ENCODE data around the gene GP1BA. TPM values are rescaled to one million over a fixed set of nuclear protein-coding genes. Genes with fewer than 3 reads are reported as not detected.
"Not testable (repeated sequence)": the region's sequence is repeated elsewhere in the genome, so short reads cannot be mapped to it uniquely, and the experiment has no call there.

The GP1BA gene
- total RNA-seq, 1 experiment from 2014 or later = not detected

DNA sequence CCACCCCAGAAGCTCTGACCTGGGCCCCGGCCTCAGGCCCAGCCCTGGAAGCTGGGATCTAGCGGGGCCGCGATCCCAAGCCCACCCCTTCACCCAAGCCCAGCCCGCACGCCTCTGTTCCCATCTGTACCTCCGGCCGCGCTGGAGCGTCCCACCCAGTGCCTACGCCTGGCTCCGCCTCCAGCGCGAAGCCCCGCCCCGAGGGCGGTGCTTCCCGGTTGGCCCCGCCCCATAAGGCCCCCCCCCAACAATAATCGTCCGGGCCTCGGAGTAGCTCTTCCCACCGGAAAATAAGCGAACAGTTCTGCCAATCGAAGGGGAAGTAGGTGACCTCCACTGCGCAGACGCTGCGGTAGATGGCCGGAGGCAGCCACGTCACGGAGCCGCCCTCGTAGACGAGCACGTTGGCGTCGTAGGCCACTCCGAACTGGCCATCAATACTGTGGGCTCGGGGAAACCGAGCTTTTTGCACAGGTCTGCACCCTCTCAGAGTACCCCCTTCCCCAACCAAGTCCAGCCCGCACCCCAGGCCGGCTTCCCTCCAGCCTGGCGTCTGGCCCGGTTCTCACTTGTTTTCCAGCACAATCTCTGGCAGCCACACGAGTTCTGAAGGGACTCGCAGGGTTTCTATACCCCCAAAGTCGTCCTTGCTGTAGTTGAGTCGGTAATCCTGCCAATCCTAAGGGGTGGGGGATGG lies 30.3 kb upstream of the GP1BA start:
- POLR2A ChIA-PET (ENCODE audit: unreplicated experiment) = no interaction called here
- CTCF ChIA-PET = no interaction called here
- Histone ChIP-seq H3K4me1 (replicated peaks; ENCODE audit: insufficient read depth) (peaks cover 13% of the 10 kb centered on the region), H4K20me1 (ENCODE audit: insufficient read depth) (no peaks in the 10 kb centered on the region), H3K9me2 (ENCODE audit: insufficient read depth) (no peaks in the 10 kb centered on the region), H3K79me2 (ENCODE audit: low read depth) (no peaks in the 10 kb centered on the region), H3K27ac (no peak overlapping the region), H2AFZ (no peak overlapping the region), H3F3A (ENCODE audit: insufficient read depth, low read depth) (peaks cover 31% of the 10 kb centered on the region; the same call in 1 of the 2 replicates), H3K36me3 (ENCODE audit: low read depth) (no peaks in the 10 kb centered on the region), H3K27me3 (ENCODE audit: insufficient read depth, low read depth) (no peaks in the 10 kb centered on the region), H3K9me3 (ENCODE audit: insufficient read depth, low read depth) (no peaks in the 10 kb centered on the region), H3K4me3 (no peak overlapping the region), H3K4me2 (no peak overlapping the region)
- TF ChIP-seq, protein P1, sequence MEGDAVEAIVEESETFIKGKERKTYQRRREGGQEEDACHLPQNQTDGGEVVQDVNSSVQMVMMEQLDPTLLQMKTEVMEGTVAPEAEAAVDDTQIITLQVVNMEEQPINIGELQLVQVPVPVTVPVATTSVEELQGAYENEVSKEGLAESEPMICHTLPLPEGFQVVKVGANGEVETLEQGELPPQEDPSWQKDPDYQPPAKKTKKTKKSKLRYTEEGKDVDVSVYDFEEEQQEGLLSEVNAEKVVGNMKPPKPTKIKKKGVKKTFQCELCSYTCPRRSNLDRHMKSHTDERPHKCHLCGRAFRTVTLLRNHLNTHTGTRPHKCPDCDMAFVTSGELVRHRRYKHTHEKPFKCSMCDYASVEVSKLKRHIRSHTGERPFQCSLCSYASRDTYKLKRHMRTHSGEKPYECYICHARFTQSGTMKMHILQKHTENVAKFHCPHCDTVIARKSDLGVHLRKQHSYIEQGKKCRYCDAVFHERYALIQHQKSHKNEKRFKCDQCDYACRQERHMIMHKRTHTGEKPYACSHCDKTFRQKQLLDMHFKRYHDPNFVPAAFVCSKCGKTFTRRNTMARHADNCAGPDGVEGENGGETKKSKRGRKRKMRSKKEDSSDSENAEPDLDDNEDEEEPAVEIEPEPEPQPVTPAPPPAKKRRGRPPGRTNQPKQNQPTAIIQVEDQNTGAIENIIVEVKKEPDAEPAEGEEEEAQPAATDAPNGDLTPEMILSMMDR (conservative IDR thresholded peaks at IDR 0.05) = no peak
- no peak for TF ChIP-seq EZH2 (IDR thresholded peaks at IDR 0.05; ENCODE audit: low read depth)
- intact Hi-C loops (cut with micrococcal nuclease; ENCODE audit: unreplicated experiment) = loop anchor here (5.0 to 10.0 kb wide), 2 partner anchors 334 to 477 kb away; no protein-coding TSS in a partner anchor
- BruUV-seq (replicated peaks) = no TSS peak
- no peak for DNase-seq

DNA sequence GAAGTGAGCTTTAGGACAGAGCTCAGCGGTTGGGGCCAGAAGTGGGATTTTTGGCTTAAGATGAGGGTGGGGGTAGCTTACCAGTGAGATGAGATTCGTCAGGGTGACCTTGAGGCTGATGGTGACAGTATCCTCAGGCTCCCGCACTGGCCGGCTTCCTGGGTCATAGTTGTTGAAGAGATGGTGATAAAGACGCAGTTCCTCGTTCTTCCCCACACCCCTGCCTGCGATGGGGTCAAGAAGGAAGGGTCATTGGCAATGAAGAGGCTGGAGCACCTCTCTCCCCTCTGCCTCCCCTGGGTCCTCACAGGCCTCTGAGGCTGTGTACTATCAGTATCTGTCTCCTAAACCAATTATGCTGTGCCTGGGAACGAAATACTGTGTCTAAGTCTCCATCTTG lies 29.5 kb upstream of the GP1BA start:
- peaks cover 13% of the 10 kb centered on the region for H3K4me1 ChIP-seq (replicated peaks; ENCODE audit: insufficient read depth)
- no peak overlapping the region for H3K27ac ChIP-seq
- no TSS peak for BruUV-seq (replicated peaks)
- no peaks in the 10 kb centered on the region for H3K27me3 ChIP-seq (ENCODE audit: insufficient read depth, low read depth)
- no peak overlapping the region for H3K4me3 ChIP-seq
- TF ChIP-seq, protein P1 (conservative IDR thresholded peaks at IDR 0.05) = no peak
- TF ChIP-seq EZH2 (IDR thresholded peaks at IDR 0.05; ENCODE audit: low read depth) = no peak
- no peak for DNase-seq
- CTCF ChIA-PET = interaction anchor here (1.1 to 1.5 kb wide), 2 partner anchors 22 to 106 kb away, joined by 3 to 6 read pairs; partner anchors contain the start of gene PSMB6
- peak overlapping the region; percentile 56; the same call in 1 of the 2 replicates for H3K4me2 ChIP-seq
- H4K20me1 ChIP-seq (ENCODE audit: insufficient read depth) = no peaks in the 10 kb centered on the region
- no peaks in the 10 kb centered on the region for H3K9me2 ChIP-seq (ENCODE audit: insufficient read depth)
- no peaks in the 10 kb centered on the region for H3K36me3 ChIP-seq (ENCODE audit: low read depth)
- H3F3A ChIP-seq (ENCODE audit: insufficient read depth, low read depth) = peaks cover 31% of the 10 kb centered on the region; the same call in 1 of the 2 replicates
- intact Hi-C loops (cut with micrococcal nuclease; ENCODE audit: unreplicated experiment) = loop anchor here (5.0 to 10.0 kb wide), 2 partner anchors 335 to 478 kb away; no protein-coding TSS in a partner anchor
- H3K9me3 ChIP-seq (ENCODE audit: insufficient read depth, low read depth) = no peaks in the 10 kb centered on the region
- no peak overlapping the region for H2AFZ ChIP-seq
- POLR2A ChIA-PET (ENCODE audit: unreplicated experiment) = no interaction called here
- H3K79me2 ChIP-seq (ENCODE audit: low read depth) = no peaks in the 10 kb centered on the region

- DNase-seq = peak; percentile 62 to 83
- peaks cover 13% of the 10 kb centered on the region for H3K4me1 ChIP-seq (replicated peaks; ENCODE audit: insufficient read depth)
Observed at GRCh38 chr17:4903051-4903818, 28.8 kb upstream of the GP1BA start, which contains the start of gene CHRNE. Gene CHRNE, minus strand, starts transcription at chr17:4903098. Its CDS starts 35 bp downstream, at chr17:4903063.

GRCh38 chr17:4906642-4907041 lies 25.4 kb upstream of the GP1BA start:
- intact Hi-C loops (cut with micrococcal nuclease; ENCODE audit: unreplicated experiment) = loop anchor here (5.0 to 10.0 kb wide), 2 partner anchors 269 to 482 kb away; no protein-coding TSS in a partner anchor

More at GRCh38 chr17:4903051-4903818, 28.8 kb upstream of the GP1BA start, which contains the start of gene CHRNE:
- intact Hi-C loops (cut with micrococcal nuclease; ENCODE audit: unreplicated experiment) = loop anchor here (1.0 to 10.0 kb wide), 5 partner anchors 84 to 478 kb away; partner anchors contain the start of genes ARRB2, CAMTA2 and MED11
- Histone ChIP-seq H3K9me2 (ENCODE audit: insufficient read depth) (no peaks in the 10 kb centered on the region), H3K79me2 (ENCODE audit: low read depth) (no peaks in the 10 kb centered on the region), H2AFZ (no peak within 1 kb of the TSS), H3K9me3 (ENCODE audit: insufficient read depth, low read depth) (no peaks in the 10 kb centered on the region), H3K4me2 (peak within 1 kb of the TSS; percentile 56), H4K20me1 (ENCODE audit: insufficient read depth) (no peaks in the 10 kb centered on the region), H3K4me3 (no peak within 1 kb of the TSS), H3K27me3 (ENCODE audit: insufficient read depth, low read depth) (no peaks in the 10 kb centered on the region), H3F3A (ENCODE audit: insufficient read depth, low read depth) (peaks cover 24% of the 10 kb centered on the region; the same call in 1 of the 2 replicates), H3K27ac (0 out of 2 replicates have a peak within 1 kb of the TSS, but pooled peaks have one; percentile 7), H3K36me3 (ENCODE audit: low read depth) (no peaks in the 10 kb centered on the region)
- BruUV-seq (replicated peaks) = no TSS peak
- TF ChIP-seq, protein P1 (conservative IDR thresholded peaks at IDR 0.05) = peak; percentile 94
- no peak for TF ChIP-seq EZH2 (IDR thresholded peaks at IDR 0.05; ENCODE audit: low read depth)
- ChIA-PET POLR2A (ENCODE audit: unreplicated experiment) (interaction anchor here (0.6 kb wide), 1 partner anchor 317 kb away, joined by 5 read pairs; no protein-coding TSS in a partner anchor), CTCF (interaction anchor here (0.6 to 1.5 kb wide), 6 partner anchors 20 to 193 kb away, joined by 3 to 6 read pairs (median 3); partner anchors contain the start of gene PSMB6)

More at GRCh38 chr17:4906642-4907041, 25.4 kb upstream of the GP1BA start:
- H3K79me2 ChIP-seq (ENCODE audit: low read depth); H3K27me3 ChIP-seq (ENCODE audit: insufficient read depth, low read depth); CTCF ChIA-PET; DNase-seq; H2AFZ ChIP-seq; H3K4me3 ChIP-seq; H3K27ac ChIP-seq; H3K9me3 ChIP-seq (ENCODE audit: insufficient read depth, low read depth); H4K20me1 ChIP-seq (ENCODE audit: insufficient read depth); BruUV-seq (replicated peaks); H3K36me3 ChIP-seq (ENCODE audit: low read depth); H3K4me2 ChIP-seq; H3K9me2 ChIP-seq (ENCODE audit: insufficient read depth): not testable (repeated sequence)
- Histone ChIP-seq H3K4me1 (replicated peaks; ENCODE audit: insufficient read depth) (peaks cover 29% of the 10 kb centered on the region), H3F3A (ENCODE audit: insufficient read depth, low read depth) (peaks cover 39% of the 10 kb centered on the region; the same call in 1 of the 2 replicates)
- POLR2A ChIA-PET (ENCODE audit: unreplicated experiment) = interaction anchor here (0.6 kb wide), 1 partner anchor 187 kb away, joined by 3 read pairs; no protein-coding TSS in a partner anchor
